NT2/D1 (cell line): Measurements from ENCODE around the gene ACAD8.

Experiments
- DNase-seq: peaks from one replicate; pipeline ENCODE4 v3.0.0-alpha.2; 2011; ENCODE audit warnings: low read depth, low spot score
- H3K27me3 ChIP-seq: 2 replicates; pipeline ENCODE4 v1.6.0; 2011; ENCODE audit warnings: mild to moderate bottlenecking; ENCODE audit not compliant: insufficient read length, insufficient read depth
- H3K36me3 ChIP-seq: 2 replicates; pipeline ENCODE4 v1.6.1; 2011; ENCODE audit warnings: mild to moderate bottlenecking, low read length, mixed read lengths; ENCODE audit not compliant: insufficient read depth, insufficient read length
- H3K4me1 ChIP-seq: 2 replicates; pipeline ENCODE4 v1.5.1; 2011; ENCODE audit not compliant: insufficient read depth, insufficient read length
- H3K4me3 ChIP-seq: 2 replicates; pipeline ENCODE4 v1.5.1; 2011; ENCODE audit warnings: low read depth; ENCODE audit not compliant: insufficient read length
- H3K9ac ChIP-seq: 2 replicates; pipeline ENCODE4 v1.6.0; 2011; ENCODE audit warnings: low read depth; ENCODE audit not compliant: insufficient read length
- H3K9me3 ChIP-seq: 2 replicates; pipeline ENCODE4 v1.5.1; 2011; ENCODE audit warnings: mild to moderate bottlenecking, low read length; ENCODE audit not compliant: insufficient read depth
- SUZ12 ChIP-seq: IDR thresholded peaks from 2 replicates; pipeline ENCODE4 v1.6.1; 2011; ENCODE audit not compliant: insufficient read length, insufficient read depth; ENCODE audit errors: extremely low read depth
- YY1 ChIP-seq: IDR thresholded peaks from 2 replicates; pipeline ENCODE4 v1.6.1; 2011; ENCODE audit not compliant: insufficient read length, insufficient read depth
- ZNF274 ChIP-seq: IDR thresholded peaks from 2 replicates; pipeline ENCODE4 v1.6.1; 2011; ENCODE audit warnings: mild to moderate bottlenecking, low read depth, low read length

ACAD8 gene

GRCh38 chr11:134294664-134295063 lies 41.3 kb downstream of the ACAD8 start:
- Histone ChIP-seq H3K4me1 (peaks cover 1% of the 10 kb centered on the region), H3K4me3 (no peak overlapping the region), H3K27me3 (no peaks in the 10 kb centered on the region), H3K9ac (no peak overlapping the region), H3K36me3 (no peaks in the 10 kb centered on the region), H3K9me3 (no peaks in the 10 kb centered on the region)
- no peak for TF ChIP-seq SUZ12
- no peak for TF ChIP-seq ZNF274
- TF ChIP-seq YY1: no peak
- DNase-seq: no peak

DNA sequence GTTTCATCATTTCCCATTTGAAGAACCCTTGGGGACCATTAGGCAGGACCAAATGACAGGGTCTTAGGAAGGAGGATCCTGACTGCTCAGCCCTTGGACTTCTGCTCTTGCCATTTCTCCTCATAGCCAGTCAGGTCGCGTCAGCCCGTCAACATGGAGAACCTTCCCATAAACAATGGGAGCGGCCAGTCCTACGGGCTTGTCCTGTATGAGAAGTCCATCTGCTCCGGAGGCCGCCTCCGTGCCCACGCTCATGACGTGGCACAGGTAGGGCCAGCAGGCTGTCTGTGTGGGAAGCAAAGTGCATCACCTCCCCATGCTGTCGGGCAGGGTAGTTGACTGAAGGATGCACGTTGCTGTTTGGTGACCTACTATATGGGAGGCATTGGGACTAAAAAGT lies 58.9 kb downstream of the ACAD8 start:
- DNase-seq: no peak
- H3K4me3 ChIP-seq: no peak overlapping the region
- no peaks in the 10 kb centered on the region for H3K4me1 ChIP-seq
- TF ChIP-seq YY1: no peak
- TF ChIP-seq ZNF274: no peak
- no peaks in the 10 kb centered on the region for H3K36me3 ChIP-seq
- H3K9ac ChIP-seq: no peak overlapping the region
- H3K9me3 ChIP-seq: peaks cover 9% of the 10 kb centered on the region; the same call in 1 of the 2 replicates
- no peaks in the 10 kb centered on the region for H3K27me3 ChIP-seq

DNA sequence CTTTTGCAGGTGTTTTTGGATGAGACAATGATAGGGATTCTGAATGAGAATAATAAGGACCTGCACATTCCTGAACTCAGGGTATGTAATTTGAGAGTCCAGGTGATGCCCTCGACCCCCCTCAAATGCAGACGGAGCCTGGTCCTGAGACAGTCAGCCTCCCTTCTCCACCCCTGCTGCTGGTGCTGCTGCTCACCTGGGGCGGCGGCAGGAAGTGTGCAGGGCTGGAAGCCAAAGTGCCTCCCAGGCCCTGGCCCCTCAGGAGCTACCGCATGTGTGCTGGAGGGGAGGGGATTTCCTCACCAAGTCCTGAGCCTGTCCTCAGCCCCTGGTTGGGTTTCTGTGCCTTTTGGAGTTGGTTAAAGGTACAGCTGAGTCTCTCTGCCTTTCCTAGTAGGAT lies 59.4 kb downstream of the ACAD8 start:
- Histone ChIP-seq H3K9ac (no peak overlapping the region), H3K27me3 (no peaks in the 10 kb centered on the region), H3K9me3 (peaks cover 14% of the 10 kb centered on the region; the same call in 1 of the 2 replicates), H3K4me3 (no peak overlapping the region), H3K4me1 (no peaks in the 10 kb centered on the region), H3K36me3 (no peaks in the 10 kb centered on the region)
- TF ChIP-seq ZNF274 (no peak), SUZ12 (no peak), YY1 (no peak)
- DNase-seq: no peak

DNA sequence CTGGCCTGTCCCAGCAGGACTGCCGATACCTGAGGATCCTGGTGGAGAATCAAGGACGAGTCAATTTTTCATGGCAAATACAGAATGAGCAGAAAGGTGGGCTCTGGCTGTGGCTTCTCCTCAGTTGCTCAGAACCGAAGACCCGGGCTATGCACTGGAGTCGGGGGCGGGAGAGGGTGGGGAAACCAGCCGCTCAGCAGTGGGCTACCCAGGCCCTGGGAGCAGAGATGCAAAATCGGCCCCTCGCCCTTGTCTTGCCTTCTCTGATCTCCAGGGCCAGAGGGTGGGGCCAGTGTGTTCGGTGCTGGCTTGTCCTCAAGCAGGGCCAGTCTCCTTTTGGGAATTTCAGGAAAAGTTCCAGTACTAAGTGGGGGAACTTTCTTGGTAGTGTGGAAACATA lies 60.0 kb downstream of the ACAD8 start:
- Histone ChIP-seq H3K4me1 (no peaks in the 10 kb centered on the region), H3K27me3 (no peaks in the 10 kb centered on the region), H3K9me3 (peaks cover 16% of the 10 kb centered on the region; the same call in 1 of the 2 replicates), H3K36me3 (no peaks in the 10 kb centered on the region), H3K4me3 (no peak overlapping the region), H3K9ac (no peak overlapping the region)
- DNase-seq: no peak
- TF ChIP-seq ZNF274 (no peak), SUZ12 (no peak), YY1 (no peak)

DNA sequence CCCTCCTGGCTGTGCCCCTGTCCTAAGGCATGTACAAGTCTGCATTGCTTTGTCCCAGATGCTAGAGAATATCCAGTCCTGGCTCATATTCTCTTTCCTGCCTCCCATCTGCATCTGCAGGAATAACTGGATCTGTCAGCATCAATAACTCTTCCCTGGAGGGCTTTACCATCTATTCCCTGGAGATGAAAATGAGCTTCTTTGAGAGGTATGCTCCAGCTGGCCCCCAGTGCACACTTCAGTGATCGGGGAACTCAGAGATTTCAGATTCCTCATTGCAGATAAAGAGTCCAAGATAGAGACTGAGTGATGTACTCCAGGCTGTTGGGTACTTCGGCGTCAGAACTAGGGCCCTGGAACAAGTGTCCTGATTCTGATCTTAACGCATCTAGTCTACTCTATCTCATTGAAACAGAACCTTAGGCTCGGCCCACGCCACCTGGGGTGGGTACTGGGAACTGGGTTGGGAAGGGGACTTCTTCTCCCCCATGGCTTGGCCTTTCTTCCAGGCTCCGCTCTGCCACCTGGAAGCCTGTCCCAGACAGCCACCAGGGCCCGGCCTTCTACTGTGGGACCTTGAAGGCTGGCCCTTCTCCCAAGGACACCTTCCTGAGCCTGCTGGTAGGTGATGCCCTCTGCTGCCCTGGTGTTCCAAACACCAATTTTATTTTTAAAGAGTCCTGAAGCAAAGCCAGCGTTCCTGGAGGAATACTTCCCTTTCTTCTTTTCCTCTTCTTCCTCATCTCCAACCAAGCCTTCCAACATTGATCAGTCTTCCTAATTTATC lies 60.6 kb downstream of the ACAD8 start:
- no peaks in the 10 kb centered on the region for H3K27me3 ChIP-seq
- no peak for DNase-seq
- no peak overlapping the region for H3K4me3 ChIP-seq
- TF ChIP-seq SUZ12: no peak
- TF ChIP-seq ZNF274: no peak
- no peak for TF ChIP-seq YY1
- no peaks in the 10 kb centered on the region for H3K36me3 ChIP-seq
- no peaks in the 10 kb centered on the region for H3K4me1 ChIP-seq
- no peak overlapping the region for H3K9ac ChIP-seq
- H3K9me3 ChIP-seq: peaks cover 16% of the 10 kb centered on the region; the same call in 1 of the 2 replicates
